Measurements from ENCODE around the gene AGMO. TPM values are rescaled to one million over a fixed set of nuclear protein-coding genes. Genes with fewer than 3 reads are reported as not detected.

The AGMO gene
- total RNA-seq, 4 donors from 2014 or later = 0.17 to 0.83 (median 0.45) TPM; not detected in 1

DNA sequence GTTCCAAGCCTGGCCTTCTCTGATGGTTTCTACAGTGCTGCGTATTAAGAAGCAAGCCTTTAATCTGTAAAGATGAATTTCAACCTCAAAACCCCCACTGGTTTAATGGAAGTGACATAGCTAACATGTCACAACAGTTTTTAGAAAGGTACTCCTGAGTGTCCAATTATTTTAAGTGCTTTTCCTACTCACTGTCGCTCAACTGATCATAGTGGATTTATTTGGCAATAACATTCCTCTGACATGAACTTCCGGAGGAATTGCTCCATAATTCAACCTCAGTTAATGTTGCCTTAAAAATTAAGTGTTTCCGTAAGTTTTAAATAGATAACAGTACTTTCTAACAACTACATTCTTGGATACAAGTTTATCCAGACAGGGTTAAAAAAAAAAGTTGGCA is 57.5 kb downstream of the AGMO start:
- DNase-seq (ENCODE audit: extremely low spot score) = no peak
- Histone ChIP-seq H3K27me3 (no peaks in the 10 kb centered on the region), H3K36me3 (no peaks in the 10 kb centered on the region), H3K9me3 (no peaks in the 10 kb centered on the region), H3K27ac (replicated peaks in 1 of 4) (no peak overlapping the region), H3K4me1 (no peaks in the 10 kb centered on the region), H3K4me3 (no peak overlapping the region)
- 78% methylated on average over 4 of the region's 4 CpGs for WGBS
- no peak for TF ChIP-seq POLR2AphosphoS5 (IDR thresholded peaks at IDR 0.05)
- no peak for TF ChIP-seq EP300 (IDR thresholded peaks at IDR 0.05)
- no peak for TF ChIP-seq POLR2A (IDR thresholded peaks at IDR 0.05; ENCODE audit: low read depth)
- TF ChIP-seq, protein P1, sequence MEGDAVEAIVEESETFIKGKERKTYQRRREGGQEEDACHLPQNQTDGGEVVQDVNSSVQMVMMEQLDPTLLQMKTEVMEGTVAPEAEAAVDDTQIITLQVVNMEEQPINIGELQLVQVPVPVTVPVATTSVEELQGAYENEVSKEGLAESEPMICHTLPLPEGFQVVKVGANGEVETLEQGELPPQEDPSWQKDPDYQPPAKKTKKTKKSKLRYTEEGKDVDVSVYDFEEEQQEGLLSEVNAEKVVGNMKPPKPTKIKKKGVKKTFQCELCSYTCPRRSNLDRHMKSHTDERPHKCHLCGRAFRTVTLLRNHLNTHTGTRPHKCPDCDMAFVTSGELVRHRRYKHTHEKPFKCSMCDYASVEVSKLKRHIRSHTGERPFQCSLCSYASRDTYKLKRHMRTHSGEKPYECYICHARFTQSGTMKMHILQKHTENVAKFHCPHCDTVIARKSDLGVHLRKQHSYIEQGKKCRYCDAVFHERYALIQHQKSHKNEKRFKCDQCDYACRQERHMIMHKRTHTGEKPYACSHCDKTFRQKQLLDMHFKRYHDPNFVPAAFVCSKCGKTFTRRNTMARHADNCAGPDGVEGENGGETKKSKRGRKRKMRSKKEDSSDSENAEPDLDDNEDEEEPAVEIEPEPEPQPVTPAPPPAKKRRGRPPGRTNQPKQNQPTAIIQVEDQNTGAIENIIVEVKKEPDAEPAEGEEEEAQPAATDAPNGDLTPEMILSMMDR (IDR thresholded peaks at IDR 0.05) = no peak
- intact Hi-C loops (cut with DNase I) = no loop called here

DNA sequence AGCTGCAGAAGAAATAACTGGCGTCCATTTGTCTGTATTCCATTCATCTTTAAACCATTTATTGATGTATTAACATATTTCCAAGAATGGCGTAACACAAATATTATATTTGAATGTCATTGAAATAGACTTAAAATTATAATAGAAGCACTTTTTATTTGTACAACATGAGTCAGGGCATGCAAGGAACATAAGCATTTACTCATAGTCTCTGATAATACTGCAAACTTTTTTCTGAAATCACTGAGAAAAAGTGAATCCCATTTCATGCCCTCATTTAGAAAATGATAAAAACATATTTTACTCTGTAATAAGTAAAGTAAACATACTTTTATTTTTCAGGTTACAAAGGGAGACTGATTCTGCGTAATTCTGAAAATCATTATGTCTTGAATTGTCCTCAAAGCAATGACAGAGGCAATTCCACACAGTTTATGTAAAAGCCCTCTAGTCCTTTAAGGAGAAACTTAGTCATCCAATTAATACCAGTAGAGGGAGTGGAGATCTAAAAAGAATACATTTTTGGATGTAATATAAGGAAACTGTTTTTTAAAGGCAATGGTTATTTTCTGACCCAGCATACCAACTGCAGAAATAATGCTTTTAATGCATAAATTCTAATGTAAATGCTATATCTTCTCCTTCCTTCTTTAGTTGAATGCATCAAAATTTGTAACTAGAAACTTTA is 58.1 kb downstream of the AGMO start:
- no peaks in the 10 kb centered on the region for H3K9me3 ChIP-seq
- no peaks in the 10 kb centered on the region for H3K36me3 ChIP-seq
- 86% methylated on average over 3 of the region's 3 CpGs for WGBS
- H3K27me3 ChIP-seq = no peaks in the 10 kb centered on the region
- no peak overlapping the region for H3K4me3 ChIP-seq
- no peaks in the 10 kb centered on the region for H3K4me1 ChIP-seq
- DNase-seq (ENCODE audit: extremely low spot score) = no peak
- no peak overlapping the region for H3K27ac ChIP-seq (replicated peaks in 1 of 4)
- TF ChIP-seq, protein P1 (IDR thresholded peaks at IDR 0.05) = peak in 1 of 3 experiments; percentile 4
- TF ChIP-seq POLR2A (IDR thresholded peaks at IDR 0.05; ENCODE audit: low read depth) = no peak
- intact Hi-C loops (cut with DNase I) = no loop called here

DNA sequence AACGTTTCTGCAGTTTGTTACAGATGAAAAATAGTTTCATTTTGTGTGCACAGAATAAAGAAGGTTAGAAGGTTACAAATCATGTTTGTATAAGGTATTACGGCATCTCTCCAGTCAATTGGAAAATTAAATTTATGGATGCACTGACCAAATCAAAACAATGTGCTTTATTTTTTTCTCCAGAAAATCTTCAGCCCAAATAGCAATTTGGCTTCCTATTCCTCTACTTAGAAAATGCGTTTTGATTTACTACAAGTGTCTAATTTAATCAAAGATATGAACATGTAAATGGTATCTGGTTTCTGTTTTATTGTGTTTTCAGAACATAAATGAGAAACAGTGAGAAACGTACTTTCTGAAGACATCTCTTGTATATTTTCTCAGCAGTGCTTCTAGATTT is 63.4 kb downstream of the AGMO start:
- no peaks in the 10 kb centered on the region for H3K36me3 ChIP-seq
- intact Hi-C loops (cut with DNase I) = no loop called here

DNA sequence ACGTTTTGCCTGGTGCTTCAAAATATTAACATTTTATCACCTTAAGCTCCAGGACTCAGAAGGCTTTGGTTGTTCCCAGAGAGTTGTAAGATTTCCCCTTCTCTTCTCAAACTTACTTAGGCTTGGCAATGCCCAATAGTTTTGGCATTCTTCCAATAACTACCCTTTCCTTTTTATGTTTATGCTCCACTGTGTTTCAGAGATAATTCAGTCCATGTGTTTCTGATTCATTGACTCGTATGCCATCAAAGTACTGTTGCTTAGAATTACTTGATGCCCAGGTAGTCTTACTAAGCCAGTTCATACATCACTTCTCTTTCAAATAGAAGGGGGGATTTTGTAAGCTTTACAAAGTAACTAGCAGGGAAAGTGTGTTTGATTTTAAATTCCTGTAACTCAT is 66.6 kb downstream of the AGMO start:
- intact Hi-C loops (cut with DNase I) = no loop called here
- 63% methylated on average over 2 of the region's 2 CpGs for WGBS
- no peak overlapping the region for H3K27ac ChIP-seq (replicated peaks in 1 of 4)
- H3K4me3 ChIP-seq = no peak overlapping the region
- no peaks in the 10 kb centered on the region for H3K27me3 ChIP-seq
- H3K36me3 ChIP-seq = no peaks in the 10 kb centered on the region
- no peak for DNase-seq (ENCODE audit: extremely low spot score)
- TF ChIP-seq EP300 (IDR thresholded peaks at IDR 0.05) = no peak
- TF ChIP-seq, protein P1 (IDR thresholded peaks at IDR 0.05) = no peak
- no peak for TF ChIP-seq POLR2AphosphoS5 (IDR thresholded peaks at IDR 0.05)
- TF ChIP-seq POLR2A (IDR thresholded peaks at IDR 0.05; ENCODE audit: low read depth) = no peak
- peaks cover 0 to 8% (median 0%) of the 10 kb centered on the region in 4 donors for H3K4me1 ChIP-seq
- H3K9me3 ChIP-seq = no peaks in the 10 kb centered on the region

More for the DNA sequence above, 63.4 kb downstream of the AGMO start:
- no peak for DNase-seq (ENCODE audit: extremely low spot score)
- peaks cover 0 to 8% (median 0%) of the 10 kb centered on the region in 4 donors for H3K4me1 ChIP-seq
- WGBS = 50% methylated on average over 4 of the region's 4 CpGs
- no peaks in the 10 kb centered on the region for H3K9me3 ChIP-seq
- no peaks in the 10 kb centered on the region for H3K27me3 ChIP-seq
- no peak overlapping the region for H3K27ac ChIP-seq (replicated peaks in 1 of 4)
- H3K4me3 ChIP-seq = no peak overlapping the region
- TF ChIP-seq POLR2AphosphoS5 (IDR thresholded peaks at IDR 0.05) (no peak), EP300 (IDR thresholded peaks at IDR 0.05) (no peak), POLR2A (IDR thresholded peaks at IDR 0.05; ENCODE audit: low read depth) (no peak)
- TF ChIP-seq, protein P1 (IDR thresholded peaks at IDR 0.05) = no peak

DNA sequence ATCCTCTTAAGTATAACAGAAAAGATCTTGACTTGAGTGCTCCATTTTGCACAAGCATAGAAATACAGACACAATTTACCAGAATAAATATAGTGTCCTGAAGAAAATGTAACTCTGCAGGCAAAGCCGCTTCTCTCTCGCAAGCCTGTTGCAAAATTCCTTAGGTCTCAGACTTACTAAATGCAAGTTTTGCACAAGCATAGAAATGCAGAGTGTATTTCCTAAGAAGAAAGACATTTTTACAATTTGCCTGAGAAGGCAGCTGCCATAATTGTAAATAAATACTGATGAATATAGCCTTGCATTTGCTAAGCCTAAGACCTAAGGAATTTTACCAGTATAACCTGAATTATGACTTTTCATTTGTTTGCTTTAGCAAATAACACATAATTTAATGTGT is 67.1 kb downstream of the AGMO start:
- TF ChIP-seq EP300 (IDR thresholded peaks at IDR 0.05) (no peak), POLR2AphosphoS5 (IDR thresholded peaks at IDR 0.05) (no peak), POLR2A (IDR thresholded peaks at IDR 0.05; ENCODE audit: low read depth) (no peak)
- TF ChIP-seq, protein P1 (IDR thresholded peaks at IDR 0.05) = no peak
- H3K4me1 ChIP-seq = peaks cover 0 to 8% (median under 1%) of the 10 kb centered on the region in 4 donors
- H3K4me3 ChIP-seq = no peak overlapping the region
- H3K36me3 ChIP-seq = no peaks in the 10 kb centered on the region
- H3K27ac ChIP-seq (replicated peaks in 1 of 4) = no peak overlapping the region
- no peak for DNase-seq (ENCODE audit: extremely low spot score)
- H3K9me3 ChIP-seq = no peaks in the 10 kb centered on the region
- intact Hi-C loops (cut with DNase I) = no loop called here
- WGBS = 44% methylated on average over 2 of the region's 2 CpGs
- H3K27me3 ChIP-seq = no peaks in the 10 kb centered on the region
